Measurements from ENCODE around the gene SEC22A.

Gene SEC22A

DNA sequence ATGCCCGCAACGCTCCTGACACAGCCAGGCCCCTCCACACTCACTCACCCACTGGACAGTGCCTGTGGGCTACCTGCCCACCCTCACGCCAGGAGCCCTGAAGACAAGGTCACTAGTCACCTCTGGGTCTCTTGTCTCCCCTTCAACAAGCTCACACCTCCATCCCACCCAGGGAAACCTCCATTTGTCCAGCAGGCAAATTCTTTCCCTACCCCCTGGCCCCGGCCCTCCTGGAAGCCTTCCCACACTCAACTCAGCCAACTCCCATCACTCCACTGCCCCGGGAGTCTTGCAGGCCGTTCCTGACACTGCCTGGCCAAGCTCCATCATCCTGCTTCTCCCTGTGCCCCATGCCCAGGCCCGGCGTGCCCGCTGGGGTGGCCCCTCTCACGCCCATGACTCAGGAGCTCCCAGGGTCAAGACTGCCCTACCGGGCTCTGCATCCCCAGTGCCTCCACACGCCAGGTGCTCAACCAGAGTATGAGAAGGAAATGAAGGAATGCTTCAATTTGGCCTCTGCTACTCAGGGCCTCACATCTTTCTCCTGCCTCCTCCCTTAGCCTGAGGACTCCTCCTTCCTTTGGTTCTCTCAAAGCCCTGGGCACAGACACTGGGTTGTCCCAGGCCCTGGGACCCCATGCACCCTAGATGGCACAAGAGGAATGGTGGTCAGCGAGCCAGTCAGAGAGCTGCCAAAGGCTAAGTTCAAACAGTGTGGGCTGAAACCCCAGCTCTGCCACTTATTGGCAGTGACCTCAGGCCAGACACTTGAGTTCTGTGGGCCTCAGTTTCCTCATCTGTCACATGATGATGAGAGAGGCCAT lies 88.6 kb downstream of the SEC22A start:
- no peak for DNase-seq

DNA sequence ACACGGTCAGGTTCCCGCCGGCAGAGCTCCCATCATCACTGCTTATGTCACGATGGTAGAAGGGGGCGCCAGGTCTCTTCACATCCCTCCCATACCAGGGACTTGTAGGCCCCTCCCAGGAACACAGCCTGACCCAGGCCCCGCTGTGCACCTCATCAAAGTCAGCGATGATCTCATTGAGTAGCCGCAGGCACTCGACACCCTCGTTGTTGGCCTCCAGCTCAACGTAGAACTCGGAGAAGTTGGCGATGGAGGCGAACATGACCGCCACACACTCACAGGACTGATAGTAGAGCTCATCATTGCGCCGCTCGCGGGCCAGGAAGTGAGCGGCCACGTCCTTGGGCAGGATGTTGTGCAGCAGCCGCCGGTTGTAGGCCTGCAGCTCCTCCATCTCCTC lies 89.2 kb downstream of the SEC22A start:
- no peak for DNase-seq

DNA sequence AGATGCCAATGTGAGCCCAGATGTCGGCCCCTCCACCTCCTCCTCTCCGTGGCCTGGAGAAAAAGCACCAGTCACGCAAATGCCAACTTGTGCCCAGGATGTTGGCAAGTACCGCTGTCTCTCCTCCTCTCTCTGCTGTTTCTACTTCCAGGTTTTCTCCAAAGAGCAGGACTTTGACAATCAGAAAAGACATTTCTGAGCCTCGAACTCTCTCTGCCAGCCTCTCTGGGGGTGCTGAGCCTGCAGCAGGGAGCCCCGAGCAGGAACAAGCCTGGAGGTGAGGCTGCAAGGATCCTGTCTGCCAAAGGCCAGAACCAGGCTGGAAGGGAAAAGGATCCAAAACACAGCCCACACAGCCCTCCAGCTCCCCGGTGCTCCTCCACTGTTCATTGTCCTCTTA lies 89.7 kb downstream of the SEC22A start:
- no peak for DNase-seq

GRCh38 chr3:123292321-123293310 lies 90.9 kb downstream of the SEC22A start:
- peak; percentile 24 for DNase-seq

DNA sequence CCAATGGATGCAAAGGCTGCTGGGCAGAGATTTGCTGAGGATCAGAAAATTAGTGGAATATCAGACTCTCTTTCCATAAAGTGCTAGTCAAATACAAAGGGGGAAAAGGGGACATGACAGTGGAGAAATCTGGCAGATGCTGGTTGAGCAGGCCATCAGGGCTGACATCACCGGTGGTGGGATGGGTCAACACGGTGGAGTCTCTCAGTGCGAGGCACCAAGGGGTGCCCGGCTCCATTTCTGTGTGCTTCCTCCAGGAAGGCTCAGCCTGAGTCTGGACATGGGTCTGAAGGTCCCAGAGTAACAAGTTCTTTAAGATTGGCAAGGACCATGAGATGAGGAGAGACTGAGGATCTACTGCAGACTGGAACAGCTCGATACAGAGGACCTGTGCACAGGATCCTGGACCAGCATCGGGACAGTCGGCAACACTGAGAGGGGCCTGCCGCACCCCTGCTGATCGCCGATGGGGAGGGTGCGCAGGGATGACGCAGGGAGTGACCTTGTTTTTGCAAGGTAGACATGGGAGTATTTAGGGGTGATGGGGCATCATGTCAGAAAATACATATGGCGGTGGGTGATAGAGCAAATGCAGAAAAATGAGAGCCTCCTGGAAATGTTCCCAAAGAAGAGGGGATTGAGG lies 92.7 kb downstream of the SEC22A start:
- no peak for DNase-seq

DNA sequence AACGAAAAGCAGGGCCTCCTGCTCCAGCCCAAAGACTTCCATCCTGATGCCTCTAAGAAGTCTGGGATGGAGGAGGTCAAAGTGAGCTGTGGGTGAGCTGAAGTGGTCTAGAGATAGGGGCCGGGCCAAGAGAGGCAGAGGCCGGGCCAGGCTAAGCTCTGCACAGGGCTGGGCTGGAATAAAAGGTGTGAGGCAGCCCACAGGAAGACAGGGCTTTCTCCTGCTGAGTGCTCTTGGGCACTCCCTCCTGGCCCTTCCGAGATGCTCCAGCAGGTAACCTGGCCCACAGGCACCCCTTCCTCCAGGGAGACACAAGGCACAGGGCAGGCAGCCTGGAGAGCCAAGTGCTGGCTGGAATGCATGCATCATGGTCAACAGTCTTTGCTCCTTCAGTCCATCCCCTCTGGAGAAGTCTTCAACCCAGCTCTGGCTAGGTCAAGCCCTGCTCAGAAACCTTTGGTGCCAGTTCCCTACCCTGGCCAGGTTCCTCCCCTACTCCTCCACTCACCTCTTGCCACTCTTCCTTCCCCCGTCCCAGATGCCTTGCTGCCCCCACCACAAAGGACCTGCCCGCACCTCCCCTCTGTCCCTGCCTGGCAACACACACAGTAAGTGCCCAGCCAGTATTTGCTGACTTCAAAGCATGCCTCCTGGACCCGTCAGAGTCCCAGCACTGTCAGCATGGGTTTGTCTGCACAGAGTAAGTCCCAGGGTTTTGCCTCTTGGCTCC lies 93.6 kb downstream of the SEC22A start:
- DNase-seq = no peak

DNA sequence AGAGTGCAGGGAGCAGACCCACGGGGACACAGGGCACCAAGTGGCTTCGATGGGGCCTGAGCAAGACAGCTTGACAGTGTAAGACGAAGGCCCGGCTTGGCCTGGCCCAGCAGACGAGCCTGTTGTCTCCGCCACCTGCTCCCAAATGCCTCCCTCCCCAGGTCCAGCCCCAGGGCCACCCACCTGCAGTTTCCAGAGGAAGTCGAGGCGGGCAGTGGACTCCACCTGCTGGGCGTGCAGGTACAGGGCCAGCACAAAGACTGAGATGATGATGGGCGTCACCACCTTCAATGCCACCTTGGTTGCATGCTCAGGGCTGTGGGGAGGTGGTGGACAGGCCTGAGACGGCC lies 94.1 kb downstream of the SEC22A start:
- DNase-seq = no peak

DNA sequence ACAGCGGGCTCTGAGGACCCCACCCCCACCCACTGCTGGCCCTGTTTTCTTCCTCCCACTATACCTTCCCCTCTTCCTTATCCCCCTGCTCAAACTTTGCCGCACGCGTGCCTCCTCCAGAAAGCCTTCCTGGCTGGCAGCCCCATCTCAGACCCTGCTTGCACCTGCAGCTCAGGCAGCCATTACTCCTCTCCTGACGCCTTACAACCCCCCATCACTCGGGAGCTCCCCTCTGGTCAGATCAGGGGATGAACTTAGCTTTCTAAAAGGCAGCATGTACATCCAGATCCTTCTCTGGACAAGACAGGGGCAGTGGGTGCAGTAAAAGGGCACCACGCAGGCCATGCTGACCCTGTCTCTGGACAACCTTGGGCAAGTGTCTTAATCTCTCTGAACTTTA lies 94.5 kb downstream of the SEC22A start:
- no peak for DNase-seq

DNA sequence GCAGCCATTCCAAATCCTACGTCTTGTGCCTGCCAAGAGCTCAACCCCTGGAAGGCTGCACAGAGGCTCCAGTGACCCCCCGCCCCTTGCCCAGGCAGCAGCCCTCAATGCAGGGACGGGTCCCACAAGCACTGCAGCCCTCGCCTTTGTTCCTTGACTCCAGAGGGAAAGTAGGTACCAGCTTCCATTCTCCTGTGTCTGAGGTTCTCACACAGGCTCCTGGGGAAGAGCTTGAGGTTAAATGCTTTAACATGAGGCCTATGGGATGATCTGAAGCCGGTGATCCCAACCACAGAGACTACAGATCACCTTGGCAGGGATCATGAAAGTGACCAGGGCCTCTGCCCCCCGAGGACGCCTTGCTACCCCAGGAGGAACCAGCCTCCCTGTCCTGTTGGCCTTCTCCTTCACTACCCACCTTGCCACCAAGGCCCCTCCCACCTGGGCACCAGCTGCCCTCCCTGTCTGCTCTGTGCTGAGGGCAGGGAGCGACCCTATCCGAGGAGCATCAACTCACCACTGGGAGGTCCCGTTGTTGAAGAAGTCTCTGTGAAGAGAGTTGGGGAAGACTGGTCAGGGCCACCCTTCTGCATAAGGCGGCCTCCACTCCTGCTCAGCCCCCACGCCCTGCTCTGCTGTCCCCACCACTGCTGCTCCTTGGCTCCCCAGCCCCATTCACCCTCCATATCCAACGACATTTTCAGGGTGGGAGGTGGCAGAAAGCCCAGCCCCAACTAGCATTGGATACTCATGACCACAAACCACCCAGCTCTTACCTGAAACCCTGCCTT lies 95.3 kb downstream of the SEC22A start:
- DNase-seq = no peak

GRCh38 chr3:123297627-123297899 lies 95.8 kb downstream of the SEC22A start:
- peak; percentile 41 for DNase-seq

GRCh38 chr3:123298903-123299302 lies 97.2 kb downstream of the SEC22A start:
- DNase-seq = no peak

- DNase-seq = no peak
Measured at GRCh38 chr3:123299581-123299980, 97.8 kb downstream of the SEC22A start.

GRCh38 chr3:123300056-123300455 lies 98.3 kb downstream of the SEC22A start:
- no peak for DNase-seq

DNA sequence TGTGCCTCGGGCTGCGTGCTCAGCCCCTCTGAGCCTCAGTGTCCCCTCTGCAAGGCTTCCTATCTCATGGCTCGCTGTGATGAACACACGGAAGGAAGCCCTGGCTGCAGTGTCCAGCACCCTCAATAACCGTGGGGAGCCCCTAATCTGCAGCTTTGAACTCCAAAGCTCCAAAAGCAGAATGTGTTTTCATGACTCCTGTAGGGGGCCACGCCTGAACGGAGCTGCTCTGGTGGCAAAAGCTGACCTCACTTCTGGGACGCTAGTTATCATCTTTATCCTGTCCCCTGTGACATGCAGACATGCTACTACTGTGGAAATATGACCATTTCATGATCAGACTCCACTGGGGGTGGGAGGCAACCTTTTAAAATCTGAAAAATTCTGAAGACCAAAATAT lies 98.8 kb downstream of the SEC22A start:
- no peak for DNase-seq

DNA sequence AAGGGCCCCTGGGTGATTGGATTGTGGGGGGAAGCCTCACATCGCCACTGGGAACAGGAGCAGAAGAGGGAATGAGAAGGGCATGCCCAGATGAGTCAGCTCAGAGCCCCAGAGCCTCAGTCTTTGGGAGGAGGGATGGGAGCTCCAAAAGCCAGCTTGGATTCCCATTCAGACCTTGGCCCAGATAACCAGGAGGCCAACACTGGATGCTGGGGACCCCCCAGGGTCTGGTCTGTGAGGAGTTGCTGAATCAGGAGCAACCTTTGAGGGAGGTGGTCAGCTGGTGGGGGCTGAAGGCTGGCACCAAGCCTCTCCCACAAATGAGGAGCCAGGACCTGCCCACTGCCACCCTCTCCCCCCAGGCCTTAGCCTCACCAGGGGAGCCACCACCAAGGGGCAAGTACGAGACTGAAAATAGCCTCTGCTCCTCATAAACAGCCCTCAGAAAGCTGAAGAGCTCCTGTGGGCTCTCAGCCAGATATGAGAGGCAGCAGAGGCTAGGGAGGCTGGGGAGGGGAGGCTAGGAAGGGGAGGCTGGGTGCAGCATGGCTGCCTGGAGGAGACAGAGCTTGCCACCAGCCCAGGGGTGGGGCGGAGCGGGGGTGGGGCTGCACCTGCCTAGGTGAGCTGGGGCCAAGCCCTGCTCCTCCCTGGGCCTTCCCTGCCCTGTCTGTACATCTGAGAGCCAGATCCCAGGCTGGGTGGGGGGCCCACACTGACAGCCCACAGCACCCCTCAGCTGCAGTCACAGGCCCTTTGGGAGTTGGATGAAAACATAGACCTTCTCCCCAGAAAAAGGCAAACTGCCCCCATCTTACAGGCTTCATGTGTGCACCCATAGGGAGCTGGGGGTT lies 99.8 kb downstream of the SEC22A start:
- DNase-seq = no peak

GRCh38 chr3:123302961-123303360 lies 101.2 kb downstream of the SEC22A start:
- DNase-seq = no peak

GRCh38 chr3:123303976-123304560 lies 102.3 kb downstream of the SEC22A start:
- no peak for DNase-seq

GRCh38 chr3:123305192-123305591 lies 103.4 kb downstream of the SEC22A start:
- DNase-seq = no peak

- DNase-seq = no peak
Measured at GRCh38 chr3:123307064-123307463, 105.3 kb downstream of the SEC22A start.

DNA sequence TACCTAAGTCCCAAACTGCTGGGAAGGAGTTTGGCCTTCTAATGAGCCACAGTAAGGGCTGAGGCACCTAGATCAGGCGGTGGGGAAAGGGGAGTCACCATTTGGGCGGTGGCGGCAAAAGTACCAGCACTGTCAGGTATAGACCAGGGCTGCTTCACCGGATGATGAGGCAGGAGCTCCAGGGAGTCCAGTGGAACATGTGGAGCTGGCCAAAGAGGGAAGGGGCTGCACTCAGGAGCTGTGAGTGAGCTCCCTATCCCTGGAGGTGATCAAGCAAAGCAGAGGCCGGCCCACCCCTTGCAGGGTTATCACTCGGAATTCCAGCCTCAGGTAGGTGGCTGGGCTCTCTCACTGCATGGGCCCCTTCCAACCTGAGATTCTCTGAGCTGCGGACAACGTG lies 108.4 kb downstream of the SEC22A start:
- DNase-seq = no peak

DNA sequence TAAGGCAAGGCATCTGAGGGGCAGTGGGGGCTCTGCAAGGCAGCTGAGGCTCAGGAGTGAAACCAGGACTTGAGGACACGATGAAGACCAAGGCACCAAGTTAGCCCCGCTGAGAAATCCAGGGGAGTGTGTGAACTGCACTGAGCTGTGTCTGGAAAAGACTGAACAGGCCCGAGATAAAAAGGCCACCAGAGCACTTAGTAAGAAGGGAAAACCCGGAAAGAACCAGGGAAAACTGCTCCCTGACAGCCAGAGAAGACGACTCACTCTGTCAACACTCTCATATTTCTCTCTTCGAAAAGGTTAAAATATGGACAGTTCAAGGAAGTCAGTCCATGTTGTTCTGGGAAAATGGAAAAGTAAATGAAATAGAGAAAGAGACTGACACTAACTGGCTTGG lies 109.0 kb downstream of the SEC22A start:
- DNase-seq = no peak
